Common myeloid progenitor, CD34-positive (primary cell): ENCODE data around the gene PPM1A.

Experiments
- CTCF ChIA-PET: fragments of 350-600 bp; sonication (Branson Sonifier 250); formaldehyde crosslinking; loops from one replicate; lab custom pipeline; 2021; ENCODE audit warnings: antibody characterized with exemption; lab: Charles Lee
- POLR2A ChIA-PET: fragments of 350-600 bp; sonication (Branson Sonifier 250); formaldehyde crosslinking; loops from one replicate; lab custom pipeline; 2021; ENCODE audit warnings: antibody characterized with exemption; lab: Charles Lee
- DNase-seq, 3 donors: peaks; one replicate each; pipeline versions ENCODE4 v3.0.0 to v3.0.0-alpha.2; 2013
- H3K27ac ChIP-seq, 2 experiments: 1 replicate in 1 of 2; 2 replicates in 1 of 2; pipeline ENCODE4 v1.7.0; 2013; ENCODE audit warnings: inconsistent platforms in 2 of 2, low read length in 2 of 2, mild to moderate bottlenecking in 2 of 2, low read depth in 1 of 2, moderate library complexity in 1 of 2; ENCODE audit not compliant: severe bottlenecking in 2 of 2, insufficient read depth in 1 of 2, poor library complexity in 1 of 2
- H3K27me3 ChIP-seq, 5 experiments: replicated peaks in 2 of 5; 1 replicate in 3 of 5; 2 replicates in 2 of 5; pipeline versions ENCODE4 v1.6.1 to v1.7.0; 2013; ENCODE audit warnings: low read length in 4 of 5, mild to moderate bottlenecking in 2 of 5, moderate library complexity in 2 of 5, inconsistent platforms in 1 of 5; ENCODE audit not compliant: insufficient read depth in 5 of 5, control insufficient read depth in 4 of 5
- H3K36me3 ChIP-seq, 4 experiments: 1 replicate in 2 of 4; 2 replicates in 2 of 4; pipeline versions ENCODE4 v1.6.1 to v1.7.0; 2013; ENCODE audit warnings: low read length in 3 of 4, control low read depth in 1 of 4, mild to moderate bottlenecking in 1 of 4; ENCODE audit not compliant: control insufficient read depth in 4 of 4, insufficient read depth in 4 of 4
- H3K4me1 ChIP-seq, 4 experiments: 1 replicate in 3 of 4; 2 replicates in 1 of 4; pipeline versions ENCODE4 v1.6.1 to v1.7.1; 2013; ENCODE audit warnings: low read length in 3 of 4, mild to moderate bottlenecking in 3 of 4, control low read depth in 1 of 4, inconsistent platforms in 1 of 4, moderate library complexity in 1 of 4; ENCODE audit not compliant: control insufficient read depth in 4 of 4, insufficient read depth in 4 of 4; ENCODE audit errors: control extremely low read depth in 1 of 4
- H3K4me3 ChIP-seq, 7 experiments: 1 replicate in 4 of 7; 2 replicates in 3 of 7; pipeline versions ENCODE4 v1.5.1 to v1.7.0; 2013; ENCODE audit warnings: mild to moderate bottlenecking in 7 of 7, low read length in 6 of 7, moderate library complexity in 6 of 7, inconsistent platforms in 2 of 7, low read depth in 2 of 7, control low read depth in 1 of 7; ENCODE audit not compliant: insufficient read depth in 4 of 7, control insufficient read depth in 1 of 7; ENCODE audit errors: extremely low read depth in 1 of 7
- H3K9me3 ChIP-seq, 5 experiments: 1 replicate in 4 of 5; 2 replicates in 1 of 5; pipeline versions ENCODE4 v1.6.1 to v1.7.1; 2013; ENCODE audit warnings: low read length in 4 of 5, mild to moderate bottlenecking in 2 of 5, inconsistent platforms in 1 of 5, low read depth in 1 of 5, moderate library complexity in 1 of 5; ENCODE audit not compliant: control insufficient read depth in 4 of 5, insufficient read depth in 2 of 5; ENCODE audit errors: control extremely low read depth in 1 of 5
- WGBS: methylation state at CpG from one replicate; pipeline ENCODE4 v1.1.5; 2013; ENCODE audit not compliant: insufficient coverage; 5-methylcytosine and 5-hydroxymethylcytosine counted together

PPM1A gene

GRCh38 chr14:60238955-60239354 is 10.1 kb upstream of the PPM1A start:
- H3K4me3 ChIP-seq: no peak overlapping the region
- H3K27me3 ChIP-seq: no peaks in the 10 kb centered on the region
- H3K36me3 ChIP-seq: no peaks in the 10 kb centered on the region
- POLR2A ChIA-PET: no interaction called here
- WGBS: no CpG with 5 or more reads among the region's 3 CpGs
- CTCF ChIA-PET: no interaction called here
- no peaks in the 10 kb centered on the region for H3K9me3 ChIP-seq
- peaks cover 0 to 5% (median 0%) of the 10 kb centered on the region in 4 experiments for H3K4me1 ChIP-seq
- DNase-seq: no peak
- no peak overlapping the region for H3K27ac ChIP-seq

DNA sequence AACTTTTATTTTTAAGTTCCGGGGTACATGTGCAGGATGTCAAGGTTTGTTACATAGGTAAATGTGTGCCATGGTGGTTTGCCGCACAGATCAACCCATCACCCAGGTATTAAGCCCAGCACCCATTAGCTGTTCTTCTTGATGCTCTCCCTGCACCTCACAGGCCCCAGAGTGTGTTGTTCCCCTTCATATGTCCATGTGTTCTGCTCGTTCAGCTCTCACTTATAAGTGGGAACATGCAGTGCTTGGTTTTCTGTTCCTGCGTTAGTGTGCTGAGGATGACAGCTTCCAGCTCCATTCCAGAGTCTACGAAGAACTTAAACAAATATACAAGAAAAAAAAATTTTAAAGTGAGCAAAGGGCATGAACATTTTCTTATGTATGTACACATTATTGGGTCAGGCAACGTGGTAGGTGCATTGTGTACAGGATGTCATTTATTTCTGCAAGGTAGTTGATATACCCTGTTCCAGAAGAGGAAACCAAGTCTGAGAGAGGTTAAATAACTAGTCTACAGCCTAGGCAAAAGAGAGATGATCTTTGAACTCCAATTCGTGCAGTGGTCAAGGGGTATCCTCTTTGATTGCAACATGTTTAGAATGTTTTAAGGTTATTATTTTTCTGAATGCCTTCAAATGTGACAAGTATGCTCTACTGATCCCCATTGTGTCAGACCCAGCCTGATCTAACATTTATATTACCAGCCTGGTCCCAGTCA is 8.7 kb upstream of the PPM1A start:
- Histone ChIP-seq H3K4me1 (peaks cover 0 to 5% (median under 1%) of the 10 kb centered on the region in 4 experiments), H3K9me3 (no peaks in the 10 kb centered on the region), H3K4me3 (no peak overlapping the region), H3K27me3 (no peaks in the 10 kb centered on the region), H3K27ac (no peak overlapping the region), H3K36me3 (no peaks in the 10 kb centered on the region)
- 100% methylated on average over 2 of the region's 7 CpGs for WGBS
- ChIA-PET CTCF (interaction anchor here (1.1 kb wide), 2 partner anchors 45 to 53 kb away, joined by 3 read pairs; no protein-coding TSS in a partner anchor), POLR2A (no interaction called here)
- no peak for DNase-seq

DNA sequence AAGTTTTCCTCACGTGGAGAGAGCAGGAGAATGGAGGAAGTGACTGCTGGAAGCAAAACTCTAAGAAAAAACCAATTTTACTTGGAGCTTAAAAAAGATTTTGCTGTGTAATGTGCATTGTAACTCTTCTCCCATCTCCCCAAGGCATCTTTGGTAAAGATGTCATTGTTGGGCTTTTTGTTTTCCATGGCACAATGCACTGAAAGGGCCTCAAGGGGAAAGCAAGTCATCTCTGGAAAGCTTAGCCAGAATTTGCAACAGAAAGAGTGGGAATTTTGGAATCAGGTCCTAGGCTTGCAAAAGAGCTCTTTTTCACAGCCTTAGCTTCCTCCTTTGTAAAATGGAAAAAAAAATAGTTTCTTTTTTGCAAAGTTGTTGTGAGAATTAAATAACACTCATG is 7.9 kb upstream of the PPM1A start:
- POLR2A ChIA-PET: no interaction called here
- H3K27ac ChIP-seq: no peak overlapping the region
- no peaks in the 10 kb centered on the region for H3K9me3 ChIP-seq
- no peak for DNase-seq
- no peaks in the 10 kb centered on the region for H3K27me3 ChIP-seq
- H3K4me1 ChIP-seq: peaks cover 0 to 9% (median 4%) of the 10 kb centered on the region in 4 experiments
- CTCF ChIA-PET: interaction anchor here (0.8 to 1.1 kb wide), 4 partner anchors 45 to 90 kb away, joined by 3 read pairs; no protein-coding TSS in a partner anchor
- no peak overlapping the region for H3K4me3 ChIP-seq
- 67% methylated on average over 1 of the region's 1 CpG for WGBS
- no peaks in the 10 kb centered on the region for H3K36me3 ChIP-seq

- H3K36me3 ChIP-seq: no peaks in the 10 kb centered on the region
- ChIA-PET CTCF (interaction anchor here (0.8 kb wide), 1 partner anchor 47 kb away, joined by 3 read pairs; no protein-coding TSS in a partner anchor), POLR2A (no interaction called here)
- DNase-seq: peak; percentile 29 to 87 (median 79)
- no peaks in the 10 kb centered on the region for H3K9me3 ChIP-seq
- no CpG with 5 or more reads among the region's 2 CpGs for WGBS
- H3K4me1 ChIP-seq: peaks cover 0 to 16% (median 6%) of the 10 kb centered on the region in 4 experiments
- H3K4me3 ChIP-seq: no peak overlapping the region
- no peaks in the 10 kb centered on the region for H3K27me3 ChIP-seq
- no peak overlapping the region for H3K27ac ChIP-seq
These were observed 6.6 kb upstream of the PPM1A start for GRCh38 chr14:60242429-60242828.

GRCh38 chr14:60245380-60246177 is 3.4 kb upstream of the PPM1A start:
- Histone ChIP-seq H3K27me3 (no peaks in the 10 kb centered on the region), H3K9me3 (no peaks in the 10 kb centered on the region), H3K4me1 (peaks cover 5 to 32% (median 23%) of the 10 kb centered on the region in 4 experiments), H3K4me3 (no peak overlapping the region), H3K36me3 (no peaks in the 10 kb centered on the region), H3K27ac (no peak overlapping the region)
- WGBS: 100% methylated on average over 2 of the region's 2 CpGs
- CTCF ChIA-PET: interaction anchor here (1.2 to 1.7 kb wide), 3 partner anchors 11 to 55 kb away, joined by 3 to 4 read pairs (median 3); no protein-coding TSS in a partner anchor
- POLR2A ChIA-PET: interaction anchor here (0.5 kb wide), 1 partner anchor 1086 kb away, joined by 3 read pairs; no protein-coding TSS in a partner anchor
- DNase-seq: peak in 1 of 3 donors; percentile 24

- peak overlapping the region; percentile 31 to 81 (median 71) for H3K4me3 ChIP-seq
- POLR2A ChIA-PET: interaction anchor here (0.5 to 2.4 kb wide), 5 partner anchors 21 to 1034 kb away, joined by 3 to 12 read pairs (median 3); partner anchors contain the start of gene PCNX4
- peaks cover 21 to 44% (median 31%) of the 10 kb centered on the region in 4 experiments for H3K4me1 ChIP-seq
- H3K36me3 ChIP-seq: no peaks in the 10 kb centered on the region
- peak; percentile 86 to 91 (median 91) for DNase-seq
- under 1% methylated on average over 27 of the region's 27 CpGs for WGBS
- CTCF ChIA-PET: interaction anchor here (0.8 to 2.7 kb wide), 7 partner anchors 9 to 82 kb away, joined by 3 to 14 read pairs (median 5); no protein-coding TSS in a partner anchor
- H3K9me3 ChIP-seq: no peaks in the 10 kb centered on the region
- no peaks in the 10 kb centered on the region for H3K27me3 ChIP-seq
- peak overlapping the region; percentile 94 to 98 for H3K27ac ChIP-seq
These were observed 876 bp upstream of the PPM1A start for GRCh38 chr14:60247994-60248696.
